HepG2 (cell line): ENCODE results near the gene AARSD1. TPM values are rescaled to one million over a fixed set of nuclear protein-coding genes. Genes with fewer than 3 reads are reported as not detected.

ENCODE experiments used
- CAMTA2 ChIP-seq: sonication (generic); formaldehyde crosslinking; IDR thresholded peaks from 2 replicates; pipeline ENCODE4 v1.4.0; 2020; ENCODE audit warnings: mild to moderate bottlenecking, missing genetic modification reagents, borderline replicate concordance
- DBP ChIP-seq: sonication (generic); formaldehyde crosslinking; IDR thresholded peaks from 2 replicates; pipeline ENCODE4 v1.4.0; 2020; ENCODE audit warnings: missing genetic modification reagents; ENCODE audit errors: not compliant biosample characterization
- DNMT3B ChIP-seq: conservative IDR thresholded peaks from 2 replicates; pipeline ENCODE4 v1.6.1; 2016; ENCODE audit warnings: missing biosample characterization, control low read depth
- EP300 ChIP-seq, 3 experiments: sonication (generic) in 1 of 3; formaldehyde crosslinking in 1 of 3; IDR thresholded peaks; 2 replicates each; pipeline versions ENCODE4 v1.5.1 to v1.6.1; 2011 to 2020; ENCODE audit warnings: low read depth in 2 of 3, low read length in 2 of 3, borderline replicate concordance in 1 of 3, improper control_type of control experiment in 1 of 3, mild to moderate bottlenecking in 1 of 3, missing genetic modification reagents in 1 of 3, moderate library complexity in 1 of 3
- MYC ChIP-seq: sonication (generic); formaldehyde crosslinking; IDR thresholded peaks from 2 replicates; pipeline ENCODE4 v1.9.0; 2021; ENCODE audit warnings: missing genetic modification reagents, borderline replicate concordance
- ZBTB3 ChIP-seq: sonication (generic); formaldehyde crosslinking; IDR thresholded peaks from 2 replicates; pipeline ENCODE4 v1.4.0; 2020; ENCODE audit warnings: low read depth, mild to moderate bottlenecking, moderate library complexity, missing genetic modification reagents, borderline replicate concordance
- ZNF264 ChIP-seq: sonication (generic); formaldehyde crosslinking; IDR thresholded peaks from 2 replicates; pipeline ENCODE4 v1.4.0; 2020; ENCODE audit warnings: missing genetic modification reagents
- polyA plus RNA-seq, 8 experiments: library from polyadenylated mRNA; depleted of rRNA in 3 of 8; stranded (reverse) in 7 of 8; unstranded in 1 of 8; fragments of >200 nt; fragmentation: Illumina TruSeq in 4 of 8; extraction: Trizol in 4 of 8; gene quantifications; 2 replicates each; pipeline versions ENCODE4 v1.2.1 to v1.2.3, GENCODE V29; 2011 to 2016; ENCODE audit warnings: low read depth in 4 of 8, missing spikeins in 1 of 8, mixed read lengths in 1 of 8; ENCODE audit not compliant: insufficient read depth in 1 of 8
- total RNA-seq, 5 experiments: library from RNA; depleted of rRNA; stranded (reverse); fragments of >200 nt; fragmentation: Illumina TruSeq; extraction: Trizol; gene quantifications; 2 replicates each; pipeline ENCODE4 v1.2.3, GENCODE V29; 2016; ENCODE audit warnings: low read depth in 1 of 5
- TF ChIP-seq, protein P1 (sequence below): sonication (generic); formaldehyde crosslinking; IDR thresholded peaks from 2 replicates; pipeline ENCODE4 v1.4.0; 2020; ENCODE audit warnings: mild to moderate bottlenecking, missing genetic modification reagents, borderline replicate concordance
- TF ChIP-seq, protein P2 (sequence below): sonication (generic); formaldehyde crosslinking; IDR thresholded peaks from 2 replicates; pipeline ENCODE4 v1.4.0; 2020; ENCODE audit warnings: missing genetic modification reagents
- TF ChIP-seq, protein P3 (sequence below): sonication (generic); formaldehyde crosslinking; IDR thresholded peaks from 2 replicates; pipeline ENCODE4 v1.8.1; 2023; ENCODE audit warnings: mild to moderate bottlenecking, missing genetic modification reagents
- TF ChIP-seq, protein P4 (sequence below): sonication (generic); formaldehyde crosslinking; IDR thresholded peaks from 2 replicates; pipeline ENCODE4 v1.5.1; 2020; ENCODE audit warnings: mild to moderate bottlenecking, missing genetic modification reagents, moderate library complexity

Gene AARSD1
- total and polyA plus RNA-seq, 2 of the 13 experiments (the other 11 are each of a cell fraction or from before 2014, with no cell fraction given) = 24.7 to 29.3 TPM

GRCh38 chr17:42979511-42980273 lies 15.4 kb upstream of the AARSD1 start, which contains the start of gene PTGES3L (continued):
- TF ChIP-seq, protein P1, sequence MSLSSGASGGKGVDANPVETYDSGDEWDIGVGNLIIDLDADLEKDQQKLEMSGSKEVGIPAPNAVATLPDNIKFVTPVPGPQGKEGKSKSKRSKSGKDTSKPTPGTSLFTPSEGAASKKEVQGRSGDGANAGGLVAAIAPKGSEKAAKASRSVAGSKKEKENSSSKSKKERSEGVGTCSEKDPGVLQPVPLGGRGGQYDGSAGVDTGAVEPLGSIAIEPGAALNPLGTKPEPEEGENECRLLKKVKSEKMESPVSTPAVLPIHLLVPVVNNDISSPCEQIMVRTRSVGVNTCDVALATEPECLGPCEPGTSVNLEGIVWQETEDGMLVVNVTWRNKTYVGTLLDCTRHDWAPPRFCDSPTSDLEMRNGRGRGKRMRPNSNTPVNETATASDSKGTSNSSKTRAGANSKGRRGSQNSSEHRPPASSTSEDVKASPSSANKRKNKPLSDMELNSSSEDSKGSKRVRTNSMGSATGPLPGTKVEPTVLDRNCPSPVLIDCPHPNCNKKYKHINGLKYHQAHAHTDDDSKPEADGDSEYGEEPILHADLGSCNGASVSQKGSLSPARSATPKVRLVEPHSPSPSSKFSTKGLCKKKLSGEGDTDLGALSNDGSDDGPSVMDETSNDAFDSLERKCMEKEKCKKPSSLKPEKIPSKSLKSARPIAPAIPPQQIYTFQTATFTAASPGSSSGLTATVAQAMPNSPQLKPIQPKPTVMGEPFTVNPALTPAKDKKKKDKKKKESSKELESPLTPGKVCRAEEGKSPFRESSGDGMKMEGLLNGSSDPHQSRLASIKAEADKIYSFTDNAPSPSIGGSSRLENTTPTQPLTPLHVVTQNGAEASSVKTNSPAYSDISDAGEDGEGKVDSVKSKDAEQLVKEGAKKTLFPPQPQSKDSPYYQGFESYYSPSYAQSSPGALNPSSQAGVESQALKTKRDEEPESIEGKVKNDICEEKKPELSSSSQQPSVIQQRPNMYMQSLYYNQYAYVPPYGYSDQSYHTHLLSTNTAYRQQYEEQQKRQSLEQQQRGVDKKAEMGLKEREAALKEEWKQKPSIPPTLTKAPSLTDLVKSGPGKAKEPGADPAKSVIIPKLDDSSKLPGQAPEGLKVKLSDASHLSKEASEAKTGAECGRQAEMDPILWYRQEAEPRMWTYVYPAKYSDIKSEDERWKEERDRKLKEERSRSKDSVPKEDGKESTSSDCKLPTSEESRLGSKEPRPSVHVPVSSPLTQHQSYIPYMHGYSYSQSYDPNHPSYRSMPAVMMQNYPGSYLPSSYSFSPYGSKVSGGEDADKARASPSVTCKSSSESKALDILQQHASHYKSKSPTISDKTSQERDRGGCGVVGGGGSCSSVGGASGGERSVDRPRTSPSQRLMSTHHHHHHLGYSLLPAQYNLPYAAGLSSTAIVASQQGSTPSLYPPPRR = 0 out of 2 replicates have a peak, but pooled peaks have one; percentile 8
- TF ChIP-seq, protein P2, sequence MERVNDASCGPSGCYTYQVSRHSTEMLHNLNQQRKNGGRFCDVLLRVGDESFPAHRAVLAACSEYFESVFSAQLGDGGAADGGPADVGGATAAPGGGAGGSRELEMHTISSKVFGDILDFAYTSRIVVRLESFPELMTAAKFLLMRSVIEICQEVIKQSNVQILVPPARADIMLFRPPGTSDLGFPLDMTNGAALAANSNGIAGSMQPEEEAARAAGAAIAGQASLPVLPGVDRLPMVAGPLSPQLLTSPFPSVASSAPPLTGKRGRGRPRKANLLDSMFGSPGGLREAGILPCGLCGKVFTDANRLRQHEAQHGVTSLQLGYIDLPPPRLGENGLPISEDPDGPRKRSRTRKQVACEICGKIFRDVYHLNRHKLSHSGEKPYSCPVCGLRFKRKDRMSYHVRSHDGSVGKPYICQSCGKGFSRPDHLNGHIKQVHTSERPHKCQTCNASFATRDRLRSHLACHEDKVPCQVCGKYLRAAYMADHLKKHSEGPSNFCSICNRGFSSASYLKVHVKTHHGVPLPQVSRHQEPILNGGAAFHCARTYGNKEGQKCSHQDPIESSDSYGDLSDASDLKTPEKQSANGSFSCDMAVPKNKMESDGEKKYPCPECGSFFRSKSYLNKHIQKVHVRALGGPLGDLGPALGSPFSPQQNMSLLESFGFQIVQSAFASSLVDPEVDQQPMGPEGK (CRISPR knock-in tag) = peak; percentile 85
- TF ChIP-seq, protein P3, sequence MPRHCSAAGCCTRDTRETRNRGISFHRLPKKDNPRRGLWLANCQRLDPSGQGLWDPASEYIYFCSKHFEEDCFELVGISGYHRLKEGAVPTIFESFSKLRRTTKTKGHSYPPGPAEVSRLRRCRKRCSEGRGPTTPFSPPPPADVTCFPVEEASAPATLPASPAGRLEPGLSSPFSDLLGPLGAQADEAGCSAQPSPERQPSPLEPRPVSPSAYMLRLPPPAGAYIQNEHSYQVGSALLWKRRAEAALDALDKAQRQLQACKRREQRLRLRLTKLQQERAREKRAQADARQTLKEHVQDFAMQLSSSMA (CRISPR knock-in tag) = no peak; the same call in 1 of the 2 replicates
- TF ChIP-seq MYC (CRISPR knock-in tag) = 0 out of 2 replicates have a peak, but pooled peaks have one; percentile 30
- 0 out of 2 replicates have a peak, but pooled peaks have one; percentile 44 for TF ChIP-seq CAMTA2
- TF ChIP-seq DBP (CRISPR knock-in tag) = no peak
- TF ChIP-seq, protein P4, sequence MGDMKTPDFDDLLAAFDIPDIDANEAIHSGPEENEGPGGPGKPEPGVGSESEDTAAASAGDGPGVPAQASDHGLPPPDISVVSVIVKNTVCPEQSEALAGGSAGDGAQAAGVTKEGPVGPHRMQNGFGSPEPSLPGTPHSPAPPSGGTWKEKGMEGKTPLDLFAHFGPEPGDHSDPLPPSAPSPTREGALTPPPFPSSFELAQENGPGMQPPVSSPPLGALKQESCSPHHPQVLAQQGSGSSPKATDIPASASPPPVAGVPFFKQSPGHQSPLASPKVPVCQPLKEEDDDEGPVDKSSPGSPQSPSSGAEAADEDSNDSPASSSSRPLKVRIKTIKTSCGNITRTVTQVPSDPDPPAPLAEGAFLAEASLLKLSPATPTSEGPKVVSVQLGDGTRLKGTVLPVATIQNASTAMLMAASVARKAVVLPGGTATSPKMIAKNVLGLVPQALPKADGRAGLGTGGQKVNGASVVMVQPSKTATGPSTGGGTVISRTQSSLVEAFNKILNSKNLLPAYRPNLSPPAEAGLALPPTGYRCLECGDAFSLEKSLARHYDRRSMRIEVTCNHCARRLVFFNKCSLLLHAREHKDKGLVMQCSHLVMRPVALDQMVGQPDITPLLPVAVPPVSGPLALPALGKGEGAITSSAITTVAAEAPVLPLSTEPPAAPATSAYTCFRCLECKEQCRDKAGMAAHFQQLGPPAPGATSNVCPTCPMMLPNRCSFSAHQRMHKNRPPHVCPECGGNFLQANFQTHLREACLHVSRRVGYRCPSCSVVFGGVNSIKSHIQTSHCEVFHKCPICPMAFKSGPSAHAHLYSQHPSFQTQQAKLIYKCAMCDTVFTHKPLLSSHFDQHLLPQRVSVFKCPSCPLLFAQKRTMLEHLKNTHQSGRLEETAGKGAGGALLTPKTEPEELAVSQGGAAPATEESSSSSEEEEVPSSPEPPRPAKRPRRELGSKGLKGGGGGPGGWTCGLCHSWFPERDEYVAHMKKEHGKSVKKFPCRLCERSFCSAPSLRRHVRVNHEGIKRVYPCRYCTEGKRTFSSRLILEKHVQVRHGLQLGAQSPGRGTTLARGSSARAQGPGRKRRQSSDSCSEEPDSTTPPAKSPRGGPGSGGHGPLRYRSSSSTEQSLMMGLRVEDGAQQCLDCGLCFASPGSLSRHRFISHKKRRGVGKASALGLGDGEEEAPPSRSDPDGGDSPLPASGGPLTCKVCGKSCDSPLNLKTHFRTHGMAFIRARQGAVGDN (CRISPR knock-in tag) = peak; percentile 71
- TF ChIP-seq EP300 (IDR thresholded peaks at IDR 0.05; ENCODE audit: low read depth in 2 of 2, low read length in 2 of 2) = peak in 1 of 2 experiments; percentile 25; a peak in 1 of 4 replicates
- TF ChIP-seq EP300 (CRISPR knock-in tag; IDR thresholded peaks at IDR 0.05; ENCODE audit: borderline replicate concordance) = peak; percentile 10; the same call in 1 of the 2 replicates
- 0 out of 2 replicates have a peak, but pooled peaks have one; percentile 64 for TF ChIP-seq ZNF264 (CRISPR knock-in tag)
- no peak for TF ChIP-seq DNMT3B (CRISPR knock-in tag)
- TF ChIP-seq ZBTB3 (CRISPR knock-in tag) = no peak
